Cardiac fibroblast (primary cell): ENCODE results near the gene PDGFC.

Experiments used
- DNase-seq, 2 donors: peaks; one replicate each; pipeline versions ENCODE4 v3.0.0 to v3.0.0-alpha.2; 2010; ENCODE audit warnings: low read depth in 2 of 2
- H3K4me3 ChIP-seq, 2 donors: replicated peaks in 1 of 2; 1 replicate in 1 of 2; 2 replicates in 1 of 2; pipeline ENCODE4 v1.5.1; 2011; ENCODE audit warnings: low read depth in 2 of 2, low read length in 2 of 2, mild to moderate bottlenecking in 2 of 2, moderate library complexity in 1 of 2
- TF ChIP-seq, protein P1 (sequence below): IDR thresholded peaks from one replicate; pipeline ENCODE4 v1.5.1; 2011; ENCODE audit warnings: low read depth, mild to moderate bottlenecking, low read length, inconsistent platforms

PDGFC gene

DNA sequence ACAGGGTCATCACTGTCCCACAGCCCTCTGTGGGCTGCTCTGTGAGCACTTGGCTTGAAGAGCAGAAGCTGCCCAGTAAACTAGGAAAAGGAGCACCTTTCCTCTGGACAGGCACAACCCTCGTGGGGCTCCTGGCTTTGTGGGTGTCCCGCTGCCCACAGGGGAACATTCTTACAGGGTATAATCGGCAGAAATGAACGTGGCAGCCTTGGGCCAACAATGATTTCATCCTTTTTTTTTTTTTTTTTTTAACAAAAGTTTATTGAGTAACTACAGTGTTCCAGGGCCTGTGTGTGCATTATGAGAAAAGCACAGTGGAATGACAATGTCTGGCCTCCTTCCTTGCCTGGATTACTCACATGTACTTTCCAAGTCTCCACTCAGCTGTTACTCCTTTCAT lies 197.2 kb downstream of the PDGFC start:
- H3K4me3 ChIP-seq = peak overlapping the region in 1 of 2 donors; percentile 41
- DNase-seq = peak; percentile 88 to 98
- TF ChIP-seq, protein P1, sequence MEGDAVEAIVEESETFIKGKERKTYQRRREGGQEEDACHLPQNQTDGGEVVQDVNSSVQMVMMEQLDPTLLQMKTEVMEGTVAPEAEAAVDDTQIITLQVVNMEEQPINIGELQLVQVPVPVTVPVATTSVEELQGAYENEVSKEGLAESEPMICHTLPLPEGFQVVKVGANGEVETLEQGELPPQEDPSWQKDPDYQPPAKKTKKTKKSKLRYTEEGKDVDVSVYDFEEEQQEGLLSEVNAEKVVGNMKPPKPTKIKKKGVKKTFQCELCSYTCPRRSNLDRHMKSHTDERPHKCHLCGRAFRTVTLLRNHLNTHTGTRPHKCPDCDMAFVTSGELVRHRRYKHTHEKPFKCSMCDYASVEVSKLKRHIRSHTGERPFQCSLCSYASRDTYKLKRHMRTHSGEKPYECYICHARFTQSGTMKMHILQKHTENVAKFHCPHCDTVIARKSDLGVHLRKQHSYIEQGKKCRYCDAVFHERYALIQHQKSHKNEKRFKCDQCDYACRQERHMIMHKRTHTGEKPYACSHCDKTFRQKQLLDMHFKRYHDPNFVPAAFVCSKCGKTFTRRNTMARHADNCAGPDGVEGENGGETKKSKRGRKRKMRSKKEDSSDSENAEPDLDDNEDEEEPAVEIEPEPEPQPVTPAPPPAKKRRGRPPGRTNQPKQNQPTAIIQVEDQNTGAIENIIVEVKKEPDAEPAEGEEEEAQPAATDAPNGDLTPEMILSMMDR = no peak

GRCh38 chr4:156773648-156774357 lies 197.8 kb downstream of the PDGFC start:
- peak in 1 of 2 donors; percentile 78 for DNase-seq
- TF ChIP-seq, protein P1 = no peak
- peak overlapping the region in 1 of 2 donors; percentile 41 for H3K4me3 ChIP-seq

DNA sequence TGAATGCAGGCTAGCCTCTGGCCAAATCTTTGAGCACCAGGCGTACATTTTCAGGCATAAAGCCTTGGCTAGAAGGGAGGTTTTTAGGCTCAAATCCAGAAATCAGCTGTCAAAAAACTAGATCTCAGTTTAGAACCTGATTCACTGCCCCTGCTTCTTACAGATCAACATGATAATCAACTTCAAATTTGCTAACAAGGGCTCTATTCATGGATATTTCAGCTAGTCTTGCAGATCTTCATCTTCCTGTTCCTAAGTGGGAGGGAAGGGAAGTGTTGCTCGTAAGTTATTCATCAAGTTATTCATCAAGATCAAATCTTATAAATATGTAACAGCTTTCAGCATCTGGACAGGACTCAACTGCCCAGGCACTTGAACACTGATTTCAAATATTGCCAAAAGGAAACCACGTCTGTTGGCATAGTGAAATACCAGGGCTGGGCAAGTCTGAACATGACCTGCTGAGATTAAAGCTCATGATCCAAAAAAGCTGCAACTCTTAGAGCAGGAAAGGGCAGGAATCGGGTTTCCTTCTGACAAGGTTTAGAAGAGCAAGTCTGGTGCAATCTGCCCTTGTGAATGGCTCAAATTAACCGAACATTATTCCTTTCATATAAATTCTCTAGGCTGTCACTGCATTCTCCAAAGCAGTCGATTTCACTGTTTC lies 200.3 kb downstream of the PDGFC start:
- DNase-seq = peak; percentile 75 to 80
- no peak overlapping the region for H3K4me3 ChIP-seq
- TF ChIP-seq, protein P1 = no peak

DNA sequence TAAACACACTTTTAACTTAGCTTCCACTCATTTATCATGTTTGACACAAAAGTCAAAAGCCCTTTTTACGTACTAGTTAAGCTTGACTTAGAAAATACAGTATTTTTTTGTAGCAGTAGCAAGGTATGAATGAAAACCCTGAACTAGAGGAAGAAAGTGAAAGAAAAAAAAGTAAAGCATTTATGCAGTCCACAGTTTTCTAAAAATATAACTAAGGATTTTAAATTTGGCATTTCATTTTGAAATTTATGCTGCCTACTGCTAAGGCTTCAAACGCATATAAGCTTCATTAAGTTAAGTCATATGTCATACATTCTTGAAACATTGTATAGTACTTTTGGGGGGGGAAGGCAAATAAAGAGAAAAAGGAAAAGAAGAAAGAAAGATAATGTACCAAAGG lies 201.5 kb downstream of the PDGFC start:
- no peak overlapping the region for H3K4me3 ChIP-seq
- TF ChIP-seq, protein P1 = no peak
- no peak for DNase-seq

DNA sequence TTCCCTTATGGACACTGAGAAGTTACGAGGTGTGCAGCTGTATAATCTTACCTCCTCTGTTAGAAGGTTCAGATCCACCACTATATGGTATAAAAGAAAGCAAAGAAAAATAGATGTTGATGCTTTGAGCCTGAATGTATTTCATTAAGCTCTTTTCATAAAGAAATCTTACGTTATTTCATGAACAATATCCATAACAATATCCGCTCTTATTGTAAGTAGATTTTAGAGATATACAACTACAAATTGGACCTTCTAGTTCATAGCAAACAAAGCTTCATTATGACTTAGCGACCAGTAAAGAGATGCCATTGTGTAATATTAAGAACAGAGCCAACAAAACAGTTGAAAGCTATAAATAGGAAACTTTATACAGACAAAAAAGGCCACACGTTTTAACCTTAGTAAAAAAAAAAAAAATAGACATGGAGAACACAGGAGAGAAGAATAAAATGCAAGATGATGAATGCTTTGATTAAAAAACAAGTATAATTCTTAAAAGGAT lies 203.6 kb downstream of the PDGFC start:
- DNase-seq = no peak
- no peak overlapping the region for H3K4me3 ChIP-seq
- TF ChIP-seq, protein P1 = no peak

GRCh38 chr4:156766846-156767245 lies 204.8 kb downstream of the PDGFC start:
- no peak overlapping the region for H3K4me3 ChIP-seq
- DNase-seq = peak in 1 of 2 donors; percentile 47
- TF ChIP-seq, protein P1 = no peak
